OCI-LY7 (cell line): ENCODE data around the gene SF3B5.
"Not testable (repeated sequence)": the region's sequence is repeated elsewhere in the genome, so short reads cannot be mapped to it uniquely, and the experiment has no call there.

ENCODE experiments used
- EZH2phosphoT487 ChIP-seq: fragments of 200-600 bp; sonication (generic); IDR thresholded peaks from 2 replicates; pipeline ENCODE4 v1.6.1; 2018; ENCODE audit warnings: low read depth, borderline replicate concordance, mild to moderate bottlenecking, mixed run types, antibody characterized with exemption, low read length, moderate library complexity, mixed read lengths
- TF ChIP-seq, protein P1 (sequence below): fragments of 200-600 bp; sonication (generic); conservative IDR thresholded peaks from 2 replicates; pipeline ENCODE4 v1.5.1; 2014; ENCODE audit warnings: mild to moderate bottlenecking, antibody characterized with exemption, low read length, moderate library complexity, mixed read lengths

DNA sequence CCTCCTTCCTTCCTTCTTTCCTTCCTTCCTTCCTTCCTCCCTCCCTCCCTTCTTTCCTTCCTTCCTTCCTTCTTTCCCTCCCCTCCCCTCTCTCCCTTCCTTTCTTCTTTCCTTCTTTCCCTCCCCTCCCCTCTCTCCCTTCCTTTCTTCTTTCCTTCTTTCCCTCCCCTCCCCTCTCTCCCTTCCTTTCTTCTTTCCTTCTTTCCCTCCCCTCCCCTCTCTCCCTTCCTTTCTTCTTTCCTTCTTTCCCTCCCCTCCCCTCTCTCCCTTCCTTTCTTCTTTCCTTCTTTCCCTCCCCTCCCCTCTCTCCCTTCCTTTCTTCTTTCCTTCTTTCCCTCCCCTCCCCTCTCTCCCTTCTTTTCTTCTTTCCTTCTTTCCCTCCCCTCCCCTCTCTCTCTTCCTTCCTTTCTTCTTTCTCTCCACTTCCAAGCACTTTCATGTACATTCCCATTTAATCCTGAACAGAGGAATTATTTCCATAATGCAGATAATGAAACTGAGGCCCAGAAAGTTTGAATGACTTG, 36.9 kb upstream of the SF3B5 start:
- TF ChIP-seq, protein P1, sequence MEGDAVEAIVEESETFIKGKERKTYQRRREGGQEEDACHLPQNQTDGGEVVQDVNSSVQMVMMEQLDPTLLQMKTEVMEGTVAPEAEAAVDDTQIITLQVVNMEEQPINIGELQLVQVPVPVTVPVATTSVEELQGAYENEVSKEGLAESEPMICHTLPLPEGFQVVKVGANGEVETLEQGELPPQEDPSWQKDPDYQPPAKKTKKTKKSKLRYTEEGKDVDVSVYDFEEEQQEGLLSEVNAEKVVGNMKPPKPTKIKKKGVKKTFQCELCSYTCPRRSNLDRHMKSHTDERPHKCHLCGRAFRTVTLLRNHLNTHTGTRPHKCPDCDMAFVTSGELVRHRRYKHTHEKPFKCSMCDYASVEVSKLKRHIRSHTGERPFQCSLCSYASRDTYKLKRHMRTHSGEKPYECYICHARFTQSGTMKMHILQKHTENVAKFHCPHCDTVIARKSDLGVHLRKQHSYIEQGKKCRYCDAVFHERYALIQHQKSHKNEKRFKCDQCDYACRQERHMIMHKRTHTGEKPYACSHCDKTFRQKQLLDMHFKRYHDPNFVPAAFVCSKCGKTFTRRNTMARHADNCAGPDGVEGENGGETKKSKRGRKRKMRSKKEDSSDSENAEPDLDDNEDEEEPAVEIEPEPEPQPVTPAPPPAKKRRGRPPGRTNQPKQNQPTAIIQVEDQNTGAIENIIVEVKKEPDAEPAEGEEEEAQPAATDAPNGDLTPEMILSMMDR = not testable (repeated sequence)
- not testable (repeated sequence) for TF ChIP-seq EZH2phosphoT487
